ENCODE measurements around the gene AHSG. TPM values are rescaled to one million over a fixed set of nuclear protein-coding genes. Genes with fewer than 3 reads are reported as not detected.

The AHSG gene
- total and polyA plus RNA-seq, 2 donors (not counting 1 experiment from before 2014, with no cell fraction given): not detected

GRCh38 chr3:186612065-186612464, 795 bp upstream of the AHSG start:
- no peak overlapping the region for H3K4me3 ChIP-seq (replicated peaks in 1 of 4; ENCODE audit: control extremely low read depth in 1 of 4, insufficient read depth in 1 of 4, low read depth in 3 of 4, low read length in 4 of 4)
- no peak overlapping the region for H3K9ac ChIP-seq (ENCODE audit: insufficient read depth, low read length)
- H3K36me3 ChIP-seq (ENCODE audit: control insufficient read depth, insufficient read depth, low read length): no peaks in the 10 kb centered on the region
- peaks cover 9% of the 10 kb centered on the region for H3K27me3 ChIP-seq (ENCODE audit: control insufficient read depth, insufficient read depth, low read length)
- TF ChIP-seq CTCF (conservative IDR thresholded peaks at IDR 0.05 in 1 of 2, IDR thresholded peaks at IDR 0.05 in 1 of 2; ENCODE audit: low read depth in 1 of 2, low read length in 2 of 2) (no peak), EZH2 (IDR thresholded peaks at IDR 0.05; ENCODE audit: low read length, missing control alignments) (no peak)
- H3K4me2 ChIP-seq (ENCODE audit: extremely low read depth, insufficient read depth, low read length): no peak overlapping the region
- DNase-seq (ENCODE audit: low read depth in 2 of 2): no peak
- H3K4me1 ChIP-seq (ENCODE audit: control insufficient read depth, extremely low read depth, insufficient read depth, low read length): no peaks in the 10 kb centered on the region
- no peak overlapping the region for H3K27ac ChIP-seq (ENCODE audit: insufficient read depth, low read length)
- H3K9me3 ChIP-seq (ENCODE audit: control insufficient read depth, insufficient read depth, low read depth, low read length): no peaks in the 10 kb centered on the region
- H4K20me1 ChIP-seq (ENCODE audit: control insufficient read depth, extremely low read depth, insufficient read depth, low read length): no peaks in the 10 kb centered on the region
- H2AFZ ChIP-seq (ENCODE audit: low read length): no peak overlapping the region
- no peaks in the 10 kb centered on the region for H3K79me2 ChIP-seq (ENCODE audit: control insufficient read depth, insufficient read depth, low read length)

DNA sequence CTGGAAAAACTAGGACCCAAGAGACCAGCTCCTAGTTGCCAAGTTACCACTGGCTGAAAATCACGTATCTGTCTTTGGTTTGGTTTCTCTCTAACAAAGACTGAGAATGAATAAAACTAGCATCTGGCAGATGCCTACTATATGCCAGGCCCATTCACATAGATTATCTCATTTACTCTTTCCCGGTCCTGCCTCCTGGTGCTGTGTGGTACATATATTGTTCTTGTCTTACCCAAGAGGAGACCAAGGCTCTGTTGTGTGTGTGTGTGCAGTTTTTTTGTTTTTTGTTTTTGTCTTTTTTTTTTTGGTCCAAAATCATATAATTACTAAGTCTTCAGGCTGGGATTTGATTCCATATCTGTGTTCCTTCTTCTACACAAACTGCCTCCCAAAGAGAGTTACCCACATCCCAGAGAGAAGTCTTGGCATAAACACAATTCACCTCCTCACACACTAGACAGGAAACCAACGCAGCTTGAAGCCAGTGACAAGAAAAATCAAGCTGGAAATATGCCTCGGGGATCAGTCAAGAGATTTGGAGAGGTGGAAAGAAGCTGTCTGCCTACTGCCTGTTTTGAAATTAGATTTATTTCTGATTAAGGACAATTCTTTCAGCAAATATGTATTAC, 891 bp downstream of the AHSG start:
- H3K27ac ChIP-seq (ENCODE audit: insufficient read depth, low read length): no peak overlapping the region
- no peak overlapping the region for H3K4me3 ChIP-seq (replicated peaks in 1 of 4; ENCODE audit: control extremely low read depth in 1 of 4, insufficient read depth in 1 of 4, low read depth in 3 of 4, low read length in 4 of 4)
- DNase-seq (ENCODE audit: low read depth in 2 of 2): no peak
- no peaks in the 10 kb centered on the region for H3K9me3 ChIP-seq (ENCODE audit: control insufficient read depth, insufficient read depth, low read depth, low read length)
- no peaks in the 10 kb centered on the region for H3K79me2 ChIP-seq (ENCODE audit: control insufficient read depth, insufficient read depth, low read length)
- no peaks in the 10 kb centered on the region for H4K20me1 ChIP-seq (ENCODE audit: control insufficient read depth, extremely low read depth, insufficient read depth, low read length)
- no peaks in the 10 kb centered on the region for H3K36me3 ChIP-seq (ENCODE audit: control insufficient read depth, insufficient read depth, low read length)
- H3K27me3 ChIP-seq (ENCODE audit: control insufficient read depth, insufficient read depth, low read length): peaks cover 9% of the 10 kb centered on the region
- no peak overlapping the region for H3K9ac ChIP-seq (ENCODE audit: insufficient read depth, low read length)
- no peak overlapping the region for H3K4me2 ChIP-seq (ENCODE audit: extremely low read depth, insufficient read depth, low read length)
- H3K4me1 ChIP-seq (ENCODE audit: control insufficient read depth, extremely low read depth, insufficient read depth, low read length): no peaks in the 10 kb centered on the region
- H2AFZ ChIP-seq (ENCODE audit: low read length): no peak overlapping the region
- TF ChIP-seq EZH2 (IDR thresholded peaks at IDR 0.05; ENCODE audit: low read length, missing control alignments): no peak
- TF ChIP-seq CTCF (conservative IDR thresholded peaks at IDR 0.05 in 1 of 2, IDR thresholded peaks at IDR 0.05 in 1 of 2; ENCODE audit: low read depth in 1 of 2, low read length in 2 of 2): no peak

- Histone ChIP-seq H3K4me2 (ENCODE audit: extremely low read depth, insufficient read depth, low read length) (no peak overlapping the region), H3K27ac (ENCODE audit: insufficient read depth, low read length) (no peak overlapping the region), H3K36me3 (ENCODE audit: control insufficient read depth, insufficient read depth, low read length) (no peaks in the 10 kb centered on the region), H2AFZ (ENCODE audit: low read length) (no peak overlapping the region), H3K79me2 (ENCODE audit: control insufficient read depth, insufficient read depth, low read length) (no peaks in the 10 kb centered on the region), H3K4me1 (ENCODE audit: control insufficient read depth, extremely low read depth, insufficient read depth, low read length) (no peaks in the 10 kb centered on the region), H3K27me3 (ENCODE audit: control insufficient read depth, insufficient read depth, low read length) (peaks cover 9% of the 10 kb centered on the region), H3K9me3 (ENCODE audit: control insufficient read depth, insufficient read depth, low read depth, low read length) (no peaks in the 10 kb centered on the region), H3K4me3 (replicated peaks in 1 of 4; ENCODE audit: control extremely low read depth in 1 of 4, insufficient read depth in 1 of 4, low read depth in 3 of 4, low read length in 4 of 4) (no peak overlapping the region), H4K20me1 (ENCODE audit: control insufficient read depth, extremely low read depth, insufficient read depth, low read length) (no peaks in the 10 kb centered on the region), H3K9ac (ENCODE audit: insufficient read depth, low read length) (no peak overlapping the region)
- DNase-seq (ENCODE audit: low read depth in 2 of 2): no peak
- TF ChIP-seq CTCF (conservative IDR thresholded peaks at IDR 0.05 in 1 of 2, IDR thresholded peaks at IDR 0.05 in 1 of 2; ENCODE audit: low read depth in 1 of 2, low read length in 2 of 2) (no peak), EZH2 (IDR thresholded peaks at IDR 0.05; ENCODE audit: low read length, missing control alignments) (no peak)
These were observed 1.4 kb downstream of the AHSG start for GRCh38 chr3:186614266-186614596.

Data from fibroblast of lung (primary cell).